Measurements from ENCODE around the gene LCN15. TPM values are rescaled to one million over a fixed set of nuclear protein-coding genes. Genes with fewer than 3 reads are reported as not detected.
A peak's percentile ranks its signal among the peaks of the same experiment; 100 is the strongest.

Gene LCN15
- total and polyA plus RNA-seq, 2 experiments from 2014 or later = 0.76 to 0.90 TPM

DNA sequence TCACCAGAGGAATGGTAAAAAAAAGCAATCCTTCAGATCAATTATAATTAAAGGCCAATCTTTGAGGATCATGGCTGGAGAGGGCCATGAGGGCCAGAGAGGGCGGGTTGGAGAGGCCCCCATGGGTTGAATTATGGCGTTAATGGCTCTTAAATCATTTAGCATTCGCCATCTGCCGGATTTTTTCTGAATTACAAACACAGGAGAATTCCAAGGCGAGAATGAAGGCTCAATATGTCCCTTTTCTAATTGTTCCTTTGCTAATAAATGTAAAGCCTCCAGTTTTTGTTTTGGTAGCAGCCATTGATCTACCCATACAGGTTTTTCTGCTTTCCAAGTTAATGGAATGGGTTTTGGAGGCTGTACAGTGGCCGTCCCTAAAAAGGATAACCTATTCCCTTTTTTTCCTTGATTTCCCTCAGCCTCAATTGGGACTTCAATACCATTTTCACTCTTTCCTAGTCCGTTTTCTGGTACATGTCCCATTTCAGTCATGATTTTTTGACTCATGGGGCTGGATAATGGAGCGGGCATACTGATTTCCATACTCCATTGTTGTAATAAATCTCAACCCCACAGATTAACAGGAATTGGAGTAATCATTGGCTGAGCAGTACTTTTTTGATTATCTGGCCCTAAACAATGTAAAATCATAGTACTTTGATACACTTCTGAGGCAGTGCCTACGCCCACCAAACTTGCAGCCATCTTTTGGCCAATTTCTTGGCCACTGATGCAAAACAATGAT lies 20.1 kb upstream of the LCN15 start:
- H3K9me3 Mint-ChIP-seq = no peaks in the 10 kb centered on the region; the same call in 1 of the 3 replicates
- ATAC-seq (no peak; the same call in 2 of the 3 replicates), DNase-seq (ENCODE audit: low spot score) (peak; percentile 60)
- H3K27ac ChIP-seq (ENCODE audit: low read depth) = no peak overlapping the region
- no peak for TF ChIP-seq JUNB (IDR thresholded peaks at IDR 0.05; ENCODE audit: unreplicated experiment)
- TF ChIP-seq, protein P1, sequence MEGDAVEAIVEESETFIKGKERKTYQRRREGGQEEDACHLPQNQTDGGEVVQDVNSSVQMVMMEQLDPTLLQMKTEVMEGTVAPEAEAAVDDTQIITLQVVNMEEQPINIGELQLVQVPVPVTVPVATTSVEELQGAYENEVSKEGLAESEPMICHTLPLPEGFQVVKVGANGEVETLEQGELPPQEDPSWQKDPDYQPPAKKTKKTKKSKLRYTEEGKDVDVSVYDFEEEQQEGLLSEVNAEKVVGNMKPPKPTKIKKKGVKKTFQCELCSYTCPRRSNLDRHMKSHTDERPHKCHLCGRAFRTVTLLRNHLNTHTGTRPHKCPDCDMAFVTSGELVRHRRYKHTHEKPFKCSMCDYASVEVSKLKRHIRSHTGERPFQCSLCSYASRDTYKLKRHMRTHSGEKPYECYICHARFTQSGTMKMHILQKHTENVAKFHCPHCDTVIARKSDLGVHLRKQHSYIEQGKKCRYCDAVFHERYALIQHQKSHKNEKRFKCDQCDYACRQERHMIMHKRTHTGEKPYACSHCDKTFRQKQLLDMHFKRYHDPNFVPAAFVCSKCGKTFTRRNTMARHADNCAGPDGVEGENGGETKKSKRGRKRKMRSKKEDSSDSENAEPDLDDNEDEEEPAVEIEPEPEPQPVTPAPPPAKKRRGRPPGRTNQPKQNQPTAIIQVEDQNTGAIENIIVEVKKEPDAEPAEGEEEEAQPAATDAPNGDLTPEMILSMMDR (conservative IDR thresholded peaks at IDR 0.05; ENCODE audit: low read depth in 2 of 2) = peak; percentile 30 to 52
- H3K36me3 ChIP-seq (ENCODE audit: insufficient read depth) = no peaks in the 10 kb centered on the region
- no peaks in the 10 kb centered on the region for H3F3A ChIP-seq (replicated peaks; ENCODE audit: low read depth)
- H3K79me2 ChIP-seq (replicated peaks; ENCODE audit: insufficient read depth) = no peaks in the 10 kb centered on the region
- H3K27me3 ChIP-seq (ENCODE audit: insufficient read depth) = no peaks in the 10 kb centered on the region
- no peaks in the 10 kb centered on the region; the same call in 2 of the 3 replicates for H3K36me3 Mint-ChIP-seq (ENCODE audit: low read depth)
- H3K4me3 Mint-ChIP-seq = no peak overlapping the region
- H3K4me1 Mint-ChIP-seq = peaks cover 3% of the 10 kb centered on the region; the same call in 1 of the 3 replicates
- no peak overlapping the region for H3K4me2 ChIP-seq
- H3K4me3 ChIP-seq = no peak overlapping the region
- H3K27ac Mint-ChIP-seq = no peak overlapping the region
- no peaks in the 10 kb centered on the region for H4K20me1 ChIP-seq (replicated peaks; ENCODE audit: insufficient read depth)
- H3K9me2 ChIP-seq (ENCODE audit: insufficient read depth) = no peaks in the 10 kb centered on the region
- no peaks in the 10 kb centered on the region for H3K4me1 ChIP-seq (ENCODE audit: insufficient read depth)
- H3K27me3 Mint-ChIP-seq (ENCODE audit: insufficient read depth, low read depth, poor library complexity) = peaks cover 7% of the 10 kb centered on the region
- no peak overlapping the region for H2AFZ ChIP-seq

DNA sequence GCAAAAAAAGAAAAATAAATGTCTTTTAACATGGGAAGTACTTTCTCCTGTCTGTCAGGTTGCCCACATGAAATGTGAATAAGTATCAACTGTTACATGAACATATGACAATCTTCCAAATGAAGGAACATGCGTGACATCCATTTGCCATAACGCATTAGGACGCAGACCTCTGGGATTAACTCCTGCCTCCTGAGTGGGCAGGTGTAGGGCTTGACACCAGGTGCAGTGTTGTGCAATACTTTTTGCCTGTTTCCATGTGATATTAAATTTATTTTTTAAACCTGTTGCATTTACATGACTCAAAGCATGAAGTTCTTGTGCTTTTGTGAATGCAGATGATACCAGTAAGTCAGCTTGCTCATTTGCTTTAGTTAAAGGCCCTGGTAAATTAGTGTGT lies 18.1 kb upstream of the LCN15 start:
- DNase-seq (ENCODE audit: low spot score) (no peak), ATAC-seq (no peak)
- peaks cover 11% of the 10 kb centered on the region; the same call in 1 of the 3 replicates for H3K36me3 Mint-ChIP-seq (ENCODE audit: low read depth)
- TF ChIP-seq, protein P2, sequence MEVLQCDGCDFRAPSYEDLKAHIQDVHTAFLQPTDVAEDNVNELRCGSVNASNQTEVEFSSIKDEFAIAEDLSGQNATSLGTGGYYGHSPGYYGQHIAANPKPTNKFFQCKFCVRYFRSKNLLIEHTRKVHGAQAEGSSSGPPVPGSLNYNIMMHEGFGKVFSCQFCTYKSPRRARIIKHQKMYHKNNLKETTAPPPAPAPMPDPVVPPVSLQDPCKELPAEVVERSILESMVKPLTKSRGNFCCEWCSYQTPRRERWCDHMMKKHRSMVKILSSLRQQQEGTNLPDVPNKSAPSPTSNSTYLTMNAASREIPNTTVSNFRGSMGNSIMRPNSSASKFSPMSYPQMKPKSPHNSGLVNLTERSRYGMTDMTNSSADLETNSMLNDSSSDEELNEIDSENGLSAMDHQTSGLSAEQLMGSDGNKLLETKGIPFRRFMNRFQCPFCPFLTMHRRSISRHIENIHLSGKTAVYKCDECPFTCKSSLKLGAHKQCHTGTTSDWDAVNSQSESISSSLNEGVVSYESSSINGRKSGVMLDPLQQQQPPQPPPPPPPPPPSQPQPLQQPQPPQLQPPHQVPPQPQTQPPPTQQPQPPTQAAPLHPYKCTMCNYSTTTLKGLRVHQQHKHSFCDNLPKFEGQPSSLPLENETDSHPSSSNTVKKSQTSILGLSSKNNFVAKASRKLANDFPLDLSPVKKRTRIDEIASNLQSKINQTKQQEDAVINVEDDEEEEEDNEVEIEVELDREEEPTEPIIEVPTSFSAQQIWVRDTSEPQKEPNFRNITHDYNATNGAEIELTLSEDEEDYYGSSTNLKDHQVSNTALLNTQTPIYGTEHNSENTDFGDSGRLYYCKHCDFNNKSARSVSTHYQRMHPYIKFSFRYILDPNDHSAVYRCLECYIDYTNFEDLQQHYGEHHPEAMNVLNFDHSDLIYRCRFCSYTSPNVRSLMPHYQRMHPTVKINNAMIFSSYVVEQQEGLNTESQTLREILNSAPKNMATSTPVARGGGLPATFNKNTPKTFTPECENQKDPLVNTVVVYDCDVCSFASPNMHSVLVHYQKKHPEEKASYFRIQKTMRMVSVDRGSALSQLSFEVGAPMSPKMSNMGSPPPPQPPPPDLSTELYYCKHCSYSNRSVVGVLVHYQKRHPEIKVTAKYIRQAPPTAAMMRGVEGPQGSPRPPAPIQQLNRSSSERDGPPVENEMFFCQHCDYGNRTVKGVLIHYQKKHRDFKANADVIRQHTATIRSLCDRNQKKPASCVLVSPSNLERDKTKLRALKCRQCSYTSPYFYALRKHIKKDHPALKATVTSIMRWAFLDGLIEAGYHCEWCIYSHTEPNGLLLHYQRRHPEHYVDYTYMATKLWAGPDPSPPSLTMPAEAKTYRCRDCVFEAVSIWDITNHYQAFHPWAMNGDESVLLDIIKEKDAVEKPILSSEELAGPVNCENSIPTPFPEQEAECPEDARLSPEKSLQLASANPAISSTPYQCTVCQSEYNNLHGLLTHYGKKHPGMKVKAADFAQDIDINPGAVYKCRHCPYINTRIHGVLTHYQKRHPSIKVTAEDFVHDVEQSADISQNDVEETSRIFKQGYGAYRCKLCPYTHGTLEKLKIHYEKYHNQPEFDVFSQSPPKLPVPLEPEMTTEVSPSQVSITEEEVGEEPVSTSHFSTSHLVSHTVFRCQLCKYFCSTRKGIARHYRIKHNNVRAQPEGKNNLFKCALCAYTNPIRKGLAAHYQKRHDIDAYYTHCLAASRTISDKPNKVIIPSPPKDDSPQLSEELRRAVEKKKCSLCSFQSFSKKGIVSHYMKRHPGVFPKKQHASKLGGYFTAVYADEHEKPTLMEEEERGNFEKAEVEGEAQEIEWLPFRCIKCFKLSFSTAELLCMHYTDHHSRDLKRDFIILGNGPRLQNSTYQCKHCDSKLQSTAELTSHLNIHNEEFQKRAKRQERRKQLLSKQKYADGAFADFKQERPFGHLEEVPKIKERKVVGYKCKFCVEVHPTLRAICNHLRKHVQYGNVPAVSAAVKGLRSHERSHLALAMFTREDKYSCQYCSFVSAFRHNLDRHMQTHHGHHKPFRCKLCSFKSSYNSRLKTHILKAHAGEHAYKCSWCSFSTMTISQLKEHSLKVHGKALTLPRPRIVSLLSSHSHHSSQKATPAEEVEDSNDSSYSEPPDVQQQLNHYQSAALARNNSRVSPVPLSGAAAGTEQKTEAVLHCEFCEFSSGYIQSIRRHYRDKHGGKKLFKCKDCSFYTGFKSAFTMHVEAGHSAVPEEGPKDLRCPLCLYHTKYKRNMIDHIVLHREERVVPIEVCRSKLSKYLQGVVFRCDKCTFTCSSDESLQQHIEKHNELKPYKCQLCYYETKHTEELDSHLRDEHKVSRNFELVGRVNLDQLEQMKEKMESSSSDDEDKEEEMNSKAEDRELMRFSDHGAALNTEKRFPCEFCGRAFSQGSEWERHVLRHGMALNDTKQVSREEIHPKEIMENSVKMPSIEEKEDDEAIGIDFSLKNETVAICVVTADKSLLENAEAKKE (CRISPR knock-in tag; IDR thresholded peaks at IDR 0.05) = no peak
- TF ChIP-seq POLR2AphosphoS5 (IDR thresholded peaks at IDR 0.05; ENCODE audit: low read depth) = no peak
- TF ChIP-seq, protein P3, sequence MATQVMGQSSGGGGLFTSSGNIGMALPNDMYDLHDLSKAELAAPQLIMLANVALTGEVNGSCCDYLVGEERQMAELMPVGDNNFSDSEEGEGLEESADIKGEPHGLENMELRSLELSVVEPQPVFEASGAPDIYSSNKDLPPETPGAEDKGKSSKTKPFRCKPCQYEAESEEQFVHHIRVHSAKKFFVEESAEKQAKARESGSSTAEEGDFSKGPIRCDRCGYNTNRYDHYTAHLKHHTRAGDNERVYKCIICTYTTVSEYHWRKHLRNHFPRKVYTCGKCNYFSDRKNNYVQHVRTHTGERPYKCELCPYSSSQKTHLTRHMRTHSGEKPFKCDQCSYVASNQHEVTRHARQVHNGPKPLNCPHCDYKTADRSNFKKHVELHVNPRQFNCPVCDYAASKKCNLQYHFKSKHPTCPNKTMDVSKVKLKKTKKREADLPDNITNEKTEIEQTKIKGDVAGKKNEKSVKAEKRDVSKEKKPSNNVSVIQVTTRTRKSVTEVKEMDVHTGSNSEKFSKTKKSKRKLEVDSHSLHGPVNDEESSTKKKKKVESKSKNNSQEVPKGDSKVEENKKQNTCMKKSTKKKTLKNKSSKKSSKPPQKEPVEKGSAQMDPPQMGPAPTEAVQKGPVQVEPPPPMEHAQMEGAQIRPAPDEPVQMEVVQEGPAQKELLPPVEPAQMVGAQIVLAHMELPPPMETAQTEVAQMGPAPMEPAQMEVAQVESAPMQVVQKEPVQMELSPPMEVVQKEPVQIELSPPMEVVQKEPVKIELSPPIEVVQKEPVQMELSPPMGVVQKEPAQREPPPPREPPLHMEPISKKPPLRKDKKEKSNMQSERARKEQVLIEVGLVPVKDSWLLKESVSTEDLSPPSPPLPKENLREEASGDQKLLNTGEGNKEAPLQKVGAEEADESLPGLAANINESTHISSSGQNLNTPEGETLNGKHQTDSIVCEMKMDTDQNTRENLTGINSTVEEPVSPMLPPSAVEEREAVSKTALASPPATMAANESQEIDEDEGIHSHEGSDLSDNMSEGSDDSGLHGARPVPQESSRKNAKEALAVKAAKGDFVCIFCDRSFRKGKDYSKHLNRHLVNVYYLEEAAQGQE (IDR thresholded peaks at IDR 0.05; ENCODE audit: unreplicated experiment) = no peak
- TF ChIP-seq NANOG (IDR thresholded peaks at IDR 0.05; ENCODE audit: borderline replicate concordance) = no peak
- no peak for TF ChIP-seq JUNB (IDR thresholded peaks at IDR 0.05; ENCODE audit: unreplicated experiment)
- no peak for TF ChIP-seq ZNF114 (CRISPR knock-in tag; IDR thresholded peaks at IDR 0.05)
- TF ChIP-seq CREB1 (CRISPR knock-in tag; IDR thresholded peaks at IDR 0.05; ENCODE audit: low read depth) = no peak

More for the DNA sequence above, 18.1 kb upstream of the LCN15 start:
- no peak overlapping the region for H2AFZ ChIP-seq
- H3K79me2 ChIP-seq (replicated peaks; ENCODE audit: insufficient read depth) = no peaks in the 10 kb centered on the region
- H3K27me3 ChIP-seq (ENCODE audit: insufficient read depth) = no peaks in the 10 kb centered on the region
- H4K20me1 ChIP-seq (replicated peaks; ENCODE audit: insufficient read depth) = no peaks in the 10 kb centered on the region
- Mint-ChIP-seq H3K4me1 (no peaks in the 10 kb centered on the region; the same call in 2 of the 3 replicates), H3K4me3 (no peak overlapping the region), H3K27me3 (ENCODE audit: insufficient read depth, low read depth, poor library complexity) (peaks cover 20% of the 10 kb centered on the region), H3K27ac (no peak overlapping the region), H3K9me3 (peaks cover 14% of the 10 kb centered on the region)
- H3F3A ChIP-seq (replicated peaks; ENCODE audit: low read depth) = no peaks in the 10 kb centered on the region
- no peaks in the 10 kb centered on the region for H3K36me3 ChIP-seq (ENCODE audit: insufficient read depth)
- H3K4me3 ChIP-seq = no peak overlapping the region
- H3K9me2 ChIP-seq (ENCODE audit: insufficient read depth) = 0 out of 2 replicates have a peak, but pooled peaks cover 4% of the 10 kb centered on the region
- H3K4me1 ChIP-seq (ENCODE audit: insufficient read depth) = no peaks in the 10 kb centered on the region
- no peak overlapping the region for H3K27ac ChIP-seq (ENCODE audit: low read depth)
- H3K4me2 ChIP-seq = no peak overlapping the region
